ENCODE results near the gene BCL2L13. TPM values are rescaled to one million over a fixed set of nuclear protein-coding genes. Genes with fewer than 3 reads are reported as not detected.

BCL2L13 gene
- polyA plus RNA-seq, 1 donor (not counting 4 experiments of a cell fraction or from before 2014, with no cell fraction given) = 51.0 TPM

- dilution Hi-C loops (cut with MboI; ENCODE audit: extremely low pct_ligation_motif_present, low sequenced_read_pairs) = no loop called here
- H4K20me1 ChIP-seq (ENCODE audit: control insufficient read depth, extremely low read depth, insufficient read depth, low read length) = no peaks in the 10 kb centered on the region
- no peak overlapping the region for H3K4me2 ChIP-seq (ENCODE audit: control insufficient read depth, extremely low read depth, insufficient read depth, low read depth, low read length)
- H2AFZ ChIP-seq (ENCODE audit: control insufficient read depth, low read length) = no peak overlapping the region
- no peaks in the 10 kb centered on the region for H3K27me3 ChIP-seq (ENCODE audit: control insufficient read depth, extremely low read depth, insufficient read depth, low read length)
- no peak for TF ChIP-seq EZH2 (IDR thresholded peaks at IDR 0.05; ENCODE audit: low read length)
- TF ChIP-seq, protein P1, sequence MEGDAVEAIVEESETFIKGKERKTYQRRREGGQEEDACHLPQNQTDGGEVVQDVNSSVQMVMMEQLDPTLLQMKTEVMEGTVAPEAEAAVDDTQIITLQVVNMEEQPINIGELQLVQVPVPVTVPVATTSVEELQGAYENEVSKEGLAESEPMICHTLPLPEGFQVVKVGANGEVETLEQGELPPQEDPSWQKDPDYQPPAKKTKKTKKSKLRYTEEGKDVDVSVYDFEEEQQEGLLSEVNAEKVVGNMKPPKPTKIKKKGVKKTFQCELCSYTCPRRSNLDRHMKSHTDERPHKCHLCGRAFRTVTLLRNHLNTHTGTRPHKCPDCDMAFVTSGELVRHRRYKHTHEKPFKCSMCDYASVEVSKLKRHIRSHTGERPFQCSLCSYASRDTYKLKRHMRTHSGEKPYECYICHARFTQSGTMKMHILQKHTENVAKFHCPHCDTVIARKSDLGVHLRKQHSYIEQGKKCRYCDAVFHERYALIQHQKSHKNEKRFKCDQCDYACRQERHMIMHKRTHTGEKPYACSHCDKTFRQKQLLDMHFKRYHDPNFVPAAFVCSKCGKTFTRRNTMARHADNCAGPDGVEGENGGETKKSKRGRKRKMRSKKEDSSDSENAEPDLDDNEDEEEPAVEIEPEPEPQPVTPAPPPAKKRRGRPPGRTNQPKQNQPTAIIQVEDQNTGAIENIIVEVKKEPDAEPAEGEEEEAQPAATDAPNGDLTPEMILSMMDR (optimal IDR thresholded peaks at IDR 0.05 in 1 of 3, IDR thresholded peaks at IDR 0.05 in 1 of 3, conservative IDR thresholded peaks at IDR 0.05 in 1 of 3; ENCODE audit: extremely low read depth in 1 of 3, insufficient read depth in 2 of 3, low read length in 3 of 3) = no peak
- H3K9me1 ChIP-seq (ENCODE audit: control insufficient read depth, extremely low read depth, insufficient read depth, low read length) = no peaks in the 10 kb centered on the region
- H3K4me3 ChIP-seq (ENCODE audit: control insufficient read depth in 2 of 3, extremely low read depth in 1 of 3, insufficient read depth in 2 of 3, low read depth in 1 of 3, low read length in 3 of 3) = no peak overlapping the region
- H3K79me2 ChIP-seq (ENCODE audit: control insufficient read depth, insufficient read depth, low read length) = peaks cover 9% of the 10 kb centered on the region
- H3K36me3 ChIP-seq (ENCODE audit: control insufficient read depth in 2 of 2, extremely low read depth in 1 of 2, insufficient read depth in 2 of 2, low read length in 2 of 2) = peaks cover 0 to 8% of the 10 kb centered on the region in 2 experiments
- no peak overlapping the region for H3K9ac ChIP-seq (ENCODE audit: control insufficient read depth, extremely low read depth, insufficient read depth, low read length)
- H3K4me1 ChIP-seq (ENCODE audit: control insufficient read depth, extremely low read depth, insufficient read depth, low read length) = no peaks in the 10 kb centered on the region
- DNase-seq (ENCODE audit: low read depth, low spot score) (no peak), FAIRE-seq (no peak)
- no peaks in the 10 kb centered on the region for H3K9me3 ChIP-seq (ENCODE audit: control insufficient read depth, low read depth, low read length)
- no peak overlapping the region for H3K27ac ChIP-seq (ENCODE audit: control insufficient read depth, insufficient read depth, low read length)
These were observed 16.7 kb downstream of the BCL2L13 start for GRCh38 chr22:17655289-17655688.

DNA sequence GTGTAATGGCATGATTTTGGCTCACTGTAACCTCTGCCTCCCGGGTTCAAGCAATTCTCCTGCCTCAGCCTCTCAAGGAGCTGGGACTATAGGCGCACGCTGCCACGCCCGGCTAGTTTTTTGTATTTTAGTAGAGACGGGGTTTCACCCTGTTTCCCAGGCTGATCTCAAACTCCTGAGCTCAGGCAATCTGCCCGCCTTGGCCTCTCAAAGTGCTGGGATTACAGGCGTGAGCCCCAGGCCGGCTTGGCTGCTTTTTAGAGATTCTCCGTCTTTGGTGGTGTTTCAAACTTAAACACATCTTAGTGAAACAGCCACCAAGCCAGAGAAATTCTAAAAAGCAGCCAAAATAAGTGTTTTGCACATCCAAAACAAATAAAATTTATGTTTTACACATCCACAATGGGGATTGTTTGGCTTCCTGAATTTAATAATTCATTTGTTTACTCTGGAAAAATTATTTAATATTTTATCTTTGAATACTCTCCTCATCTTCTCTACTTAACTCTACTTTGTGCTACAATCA lies 18.4 kb downstream of the BCL2L13 start:
- DNase-seq (ENCODE audit: low read depth, low spot score) (no peak), FAIRE-seq (no peak)
- Histone ChIP-seq H4K20me1 (ENCODE audit: control insufficient read depth, extremely low read depth, insufficient read depth, low read length) (no peaks in the 10 kb centered on the region), H3K4me2 (ENCODE audit: control insufficient read depth, extremely low read depth, insufficient read depth, low read depth, low read length) (no peak overlapping the region), H3K9ac (ENCODE audit: control insufficient read depth, extremely low read depth, insufficient read depth, low read length) (no peak overlapping the region), H3K36me3 (ENCODE audit: control insufficient read depth in 2 of 2, extremely low read depth in 1 of 2, insufficient read depth in 2 of 2, low read length in 2 of 2) (peaks cover 0 to 7% of the 10 kb centered on the region in 2 experiments), H2AFZ (ENCODE audit: control insufficient read depth, low read length) (no peak overlapping the region), H3K79me2 (ENCODE audit: control insufficient read depth, insufficient read depth, low read length) (peaks cover 4% of the 10 kb centered on the region), H3K27ac (ENCODE audit: control insufficient read depth, insufficient read depth, low read length) (no peak overlapping the region), H3K4me1 (ENCODE audit: control insufficient read depth, extremely low read depth, insufficient read depth, low read length) (no peaks in the 10 kb centered on the region), H3K27me3 (ENCODE audit: control insufficient read depth, extremely low read depth, insufficient read depth, low read length) (no peaks in the 10 kb centered on the region), H3K9me1 (ENCODE audit: control insufficient read depth, extremely low read depth, insufficient read depth, low read length) (no peaks in the 10 kb centered on the region), H3K9me3 (ENCODE audit: control insufficient read depth, low read depth, low read length) (no peaks in the 10 kb centered on the region), H3K4me3 (ENCODE audit: control insufficient read depth in 2 of 3, extremely low read depth in 1 of 3, insufficient read depth in 2 of 3, low read depth in 1 of 3, low read length in 3 of 3) (no peak overlapping the region)
- TF ChIP-seq EZH2 (IDR thresholded peaks at IDR 0.05; ENCODE audit: low read length) = no peak
- TF ChIP-seq, protein P1 (optimal IDR thresholded peaks at IDR 0.05 in 1 of 3, IDR thresholded peaks at IDR 0.05 in 1 of 3, conservative IDR thresholded peaks at IDR 0.05 in 1 of 3; ENCODE audit: extremely low read depth in 1 of 3, insufficient read depth in 2 of 3, low read length in 3 of 3) = no peak
- dilution Hi-C loops (cut with MboI; ENCODE audit: extremely low pct_ligation_motif_present, low sequenced_read_pairs) = no loop called here
